Measurements from ENCODE around the gene OPRL1.

Gene OPRL1

GRCh38 chr20:64055893-64056638, 23.8 kb upstream of the OPRL1 start:
- no peak for DNase-seq

GRCh38 chr20:64056639-64056888, 23.3 kb upstream of the OPRL1 start:
- DNase-seq = no peak

GRCh38 chr20:64056889-64057627, 22.8 kb upstream of the OPRL1 start:
- DNase-seq = no peak

- peak in 30 of 58 donors; percentile 8 to 66 (median 26) for DNase-seq
Observed at GRCh38 chr20:64057628-64058498, 22.0 kb upstream of the OPRL1 start.

GRCh38 chr20:64058536-64058935, 21.3 kb upstream of the OPRL1 start:
- DNase-seq = peak in 3 of 58 donors; percentile 8 to 15 (median 9)

- peak in 2 of 58 donors; percentile 48 to 49 for DNase-seq
Observed at GRCh38 chr20:64062276-64062595, 17.6 kb upstream of the OPRL1 start.

- DNase-seq = peak; percentile 73 to 99 (median 95)
Observed at GRCh38 chr20:64062596-64063388, 17.1 kb upstream of the OPRL1 start, which contains the start of gene TCEA2. Gene TCEA2 (plus strand): TSS chr20:64063198. CDS start chr20:64063313, 115 bp downstream.

GRCh38 chr20:64063389-64064144, 16.3 kb upstream of the OPRL1 start:
- peak in 19 of 58 donors; percentile 4 to 52 (median 30) for DNase-seq

- DNase-seq = no peak
Observed at GRCh38 chr20:64064145-64064698, 15.7 kb upstream of the OPRL1 start.

GRCh38 chr20:64065062-64065973, 14.6 kb upstream of the OPRL1 start:
- DNase-seq = no peak

- DNase-seq = no peak
Observed at GRCh38 chr20:64065974-64066343, 13.9 kb upstream of the OPRL1 start.

- DNase-seq = no peak
Observed at GRCh38 chr20:64067005-64067632, 12.8 kb upstream of the OPRL1 start.

GRCh38 chr20:64067733-64068307, 12.1 kb upstream of the OPRL1 start:
- no peak for DNase-seq

GRCh38 chr20:64068386-64069208, 11.3 kb upstream of the OPRL1 start:
- no peak for DNase-seq

- no peak for DNase-seq
Observed at GRCh38 chr20:64069209-64069613, 10.7 kb upstream of the OPRL1 start.

GRCh38 chr20:64069614-64070243, 10.2 kb upstream of the OPRL1 start:
- no peak for DNase-seq

Measured in anterior cingulate cortex (tissue), 58 donors.